ENCODE results near the gene TMED9.

TMED9 gene

DNA sequence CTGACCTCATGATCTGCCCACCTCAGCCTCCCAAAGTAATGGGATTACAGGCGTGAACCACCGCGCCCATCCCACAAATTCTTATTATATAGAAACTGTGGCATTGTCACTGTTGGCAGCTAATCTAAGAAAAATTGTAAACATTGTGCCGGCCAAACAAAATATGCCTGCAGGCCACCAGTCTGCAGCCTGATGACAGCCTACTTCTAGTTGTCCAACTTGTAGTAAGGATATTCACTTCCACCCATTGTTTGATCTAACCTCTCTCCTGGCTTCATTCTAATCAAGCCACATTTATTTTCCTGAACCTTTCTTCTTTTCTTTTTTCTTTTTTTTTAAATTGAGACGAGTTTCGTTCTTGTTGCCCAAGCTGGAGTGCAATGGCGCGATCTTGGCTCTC lies 13.7 kb upstream of the TMED9 start:
- no peak for DNase-seq (ENCODE audit: low read depth in 2 of 2)

GRCh38 chr5:177588413-177588909 lies 3.5 kb upstream of the TMED9 start:
- no peak for DNase-seq (ENCODE audit: low read depth in 2 of 2)

DNA sequence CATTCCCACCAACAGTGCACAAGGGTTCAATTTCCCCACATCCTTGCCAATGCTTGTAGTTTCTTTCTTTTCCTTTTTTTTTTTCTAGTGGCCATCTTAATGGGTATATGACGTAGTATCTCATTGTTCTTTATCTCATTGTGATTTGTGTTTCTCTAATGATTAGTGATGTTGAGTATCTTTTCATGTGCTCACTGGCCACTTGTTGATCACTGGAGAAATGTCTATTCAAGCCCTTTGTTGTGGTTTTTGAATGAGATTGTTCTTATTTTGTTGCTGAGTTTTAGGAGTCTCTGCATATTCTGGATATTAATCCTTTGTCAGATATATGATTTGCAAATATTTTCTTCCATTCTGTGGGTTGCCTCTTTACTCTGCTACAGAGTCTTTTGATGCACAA lies 1.6 kb upstream of the TMED9 start:
- no peak for DNase-seq (ENCODE audit: low read depth in 2 of 2)

DNA sequence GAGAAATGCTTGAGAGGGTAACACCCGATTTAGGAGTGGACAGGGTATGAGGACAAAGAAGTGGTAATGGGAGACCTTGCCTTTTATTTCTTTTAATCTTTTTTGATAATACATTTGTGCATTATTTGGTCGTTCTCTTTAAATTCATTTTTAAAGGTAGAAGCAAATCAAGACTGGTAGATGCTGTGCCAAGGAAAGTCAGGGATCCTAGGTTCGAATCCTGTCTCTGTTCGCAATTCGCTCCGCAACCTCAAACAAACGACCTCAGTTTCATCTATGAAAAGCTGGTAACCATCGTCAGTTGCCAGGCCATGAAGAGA lies 353 bp upstream of the TMED9 start:
- DNase-seq (ENCODE audit: low read depth in 2 of 2): no peak

DNA sequence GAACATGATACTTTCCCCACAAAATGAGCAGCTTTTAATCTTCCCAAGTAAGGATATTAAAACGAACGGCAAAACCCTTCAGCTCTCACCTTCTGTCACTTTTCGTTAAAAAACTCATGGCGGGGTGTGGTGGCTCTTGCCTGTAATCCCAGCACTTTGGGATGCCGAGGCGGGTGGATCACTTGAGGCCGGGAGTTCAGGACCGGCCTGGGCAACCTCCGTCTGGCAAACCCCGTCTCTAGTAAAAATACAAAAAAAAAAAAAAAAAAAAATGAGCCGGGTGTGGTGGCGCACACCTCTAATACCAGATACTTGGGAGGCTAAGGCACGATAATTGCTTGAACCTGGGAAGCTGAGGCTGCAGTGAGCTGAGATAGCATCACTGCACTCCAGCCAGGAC lies 902 bp downstream of the TMED9 start:
- no peak for DNase-seq (ENCODE audit: low read depth in 2 of 2)

GRCh38 chr5:177593511-177593910 lies 1.5 kb downstream of the TMED9 start:
- DNase-seq (ENCODE audit: low read depth in 2 of 2): no peak

DNA sequence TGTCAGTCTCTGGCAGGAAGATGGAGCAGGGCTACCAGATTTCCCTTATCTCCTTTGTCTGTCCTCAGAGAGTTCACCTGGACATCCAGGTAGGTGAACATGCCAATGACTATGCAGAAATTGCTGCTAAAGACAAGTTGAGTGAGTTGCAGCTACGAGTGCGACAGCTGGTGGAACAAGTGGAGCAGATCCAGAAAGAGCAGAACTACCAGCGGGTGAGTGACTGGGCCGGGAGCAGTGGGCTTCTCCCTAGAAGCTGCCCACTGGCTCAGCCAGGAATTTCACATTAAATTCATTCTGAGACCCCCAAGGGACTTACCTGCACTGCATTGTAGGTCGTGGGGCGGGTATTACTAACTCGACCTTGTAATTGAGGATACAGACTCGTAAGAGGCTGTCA lies 2.1 kb downstream of the TMED9 start:
- no peak for DNase-seq (ENCODE audit: low read depth in 2 of 2)

DNA sequence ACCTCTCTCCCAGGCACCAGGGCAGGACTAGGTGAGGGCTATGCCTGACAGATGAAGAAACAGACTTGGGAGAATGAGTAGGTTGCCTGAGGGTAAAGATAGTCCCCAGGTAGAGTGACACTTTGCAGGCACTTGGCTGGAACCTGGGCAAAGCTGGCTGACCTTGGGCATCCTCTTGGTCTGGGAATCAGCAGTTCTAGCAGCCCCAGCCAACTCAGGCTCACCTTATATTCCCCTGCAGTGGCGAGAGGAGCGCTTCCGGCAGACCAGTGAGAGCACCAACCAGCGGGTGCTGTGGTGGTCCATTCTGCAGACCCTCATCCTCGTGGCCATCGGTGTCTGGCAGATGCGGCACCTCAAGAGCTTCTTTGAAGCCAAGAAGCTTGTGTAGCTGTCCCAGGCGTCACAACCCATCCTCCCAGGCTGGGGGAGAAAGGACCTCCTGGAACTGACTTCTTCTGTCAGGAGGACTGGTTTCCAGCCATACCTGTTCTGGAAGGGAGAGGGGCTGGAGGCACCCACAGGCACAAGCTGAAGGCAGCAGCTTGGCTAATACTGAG lies 3.1 kb downstream of the TMED9 start:
- DNase-seq (ENCODE audit: low read depth in 2 of 2): no peak

DNA sequence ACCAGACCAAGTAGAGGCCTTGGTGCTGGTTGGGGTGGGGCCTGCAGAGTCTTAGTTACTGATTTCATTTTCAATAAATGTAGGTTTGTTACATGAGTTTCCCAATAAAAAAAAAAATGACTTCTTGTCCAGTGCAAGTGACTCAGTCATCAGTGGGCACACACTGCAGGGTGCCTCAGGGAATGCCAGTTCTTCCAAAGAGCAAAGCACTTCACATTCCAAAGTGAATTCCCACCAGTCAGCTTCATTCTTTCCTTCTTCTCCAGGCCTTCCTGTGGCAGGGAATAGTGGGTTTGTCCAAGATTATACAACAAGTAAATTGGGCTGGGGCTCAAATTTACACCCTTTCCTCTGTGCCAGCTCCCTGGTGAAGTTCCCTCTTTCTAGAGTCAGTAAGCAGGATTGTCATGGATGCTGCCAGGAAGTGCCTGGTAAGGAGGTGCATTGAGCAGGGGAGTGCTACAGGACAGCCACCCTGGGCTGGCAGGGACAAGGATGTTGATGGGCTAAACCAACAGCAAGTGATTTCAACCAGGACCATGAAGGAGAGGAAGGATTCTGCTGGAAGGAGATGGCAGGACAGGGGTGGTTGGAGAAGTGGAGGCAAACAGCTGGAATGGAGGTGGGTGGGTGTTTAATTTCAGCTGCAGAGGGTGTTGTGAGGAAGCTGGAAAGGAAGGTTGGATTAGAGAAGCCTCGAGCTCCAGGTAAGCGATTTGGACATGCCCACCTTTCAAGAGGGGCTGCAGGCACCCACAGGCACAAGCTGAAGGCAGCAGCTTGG lies 4.2 kb downstream of the TMED9 start:
- DNase-seq (ENCODE audit: low read depth in 2 of 2): no peak

- DNase-seq (ENCODE audit: low read depth in 2 of 2): no peak
These were observed 4.8 kb downstream of the TMED9 start for GRCh38 chr5:177596775-177597238.

DNA sequence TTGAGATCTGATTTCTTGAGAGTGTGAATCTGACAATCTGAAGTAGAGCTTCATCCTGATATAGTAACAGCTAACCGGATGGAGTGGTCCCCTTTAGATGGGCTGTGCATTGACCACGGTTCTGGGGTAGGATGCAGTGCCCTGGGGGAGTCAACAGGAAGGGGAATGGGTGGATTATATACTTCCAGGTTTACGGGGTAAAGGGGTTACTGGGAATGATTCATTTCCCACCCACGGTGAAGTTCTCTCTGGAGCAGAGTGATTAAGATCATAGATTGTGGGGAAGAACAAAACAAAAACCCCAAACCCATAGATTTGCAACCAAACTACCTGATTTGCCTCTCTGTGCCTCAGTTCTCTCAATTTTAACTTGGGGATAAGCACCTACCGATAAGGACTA lies 6.5 kb downstream of the TMED9 start:
- no peak for DNase-seq (ENCODE audit: low read depth in 2 of 2)

- DNase-seq (ENCODE audit: low read depth in 2 of 2): peak; percentile 68 to 85
These were observed 7.9 kb downstream of the TMED9 start, which contains the start of gene B4GALT7 for GRCh38 chr5:177599731-177600507. Gene B4GALT7, plus strand, starts transcription at chr5:177600132. Its CDS starts 79 bp downstream, at chr5:177600211.

DNA sequence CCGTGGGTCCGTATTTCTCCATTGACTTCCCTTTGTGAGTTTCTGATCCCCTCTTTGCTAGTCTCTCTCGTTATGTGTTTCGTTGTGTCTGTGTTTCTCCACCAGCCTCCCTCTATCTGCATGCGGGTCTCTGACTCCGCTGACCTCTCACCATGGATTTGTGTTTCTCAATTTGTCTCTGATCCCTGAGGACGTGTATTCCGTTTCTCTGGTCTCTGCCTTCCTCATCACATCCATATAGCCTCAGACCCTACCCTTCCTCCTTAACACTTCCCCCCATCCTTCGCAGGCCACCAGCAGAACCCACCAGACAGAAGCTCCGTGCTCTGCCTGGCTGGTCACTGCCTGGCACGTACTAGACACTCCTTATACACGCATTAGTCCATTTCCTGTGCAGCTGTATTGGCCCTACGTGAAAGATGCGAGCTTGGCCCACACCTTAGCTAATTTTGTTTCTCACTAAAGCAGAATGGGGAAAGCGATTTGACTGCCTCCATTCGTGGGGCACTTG lies 8.6 kb downstream of the TMED9 start:
- no peak for DNase-seq (ENCODE audit: low read depth in 2 of 2)

DNA sequence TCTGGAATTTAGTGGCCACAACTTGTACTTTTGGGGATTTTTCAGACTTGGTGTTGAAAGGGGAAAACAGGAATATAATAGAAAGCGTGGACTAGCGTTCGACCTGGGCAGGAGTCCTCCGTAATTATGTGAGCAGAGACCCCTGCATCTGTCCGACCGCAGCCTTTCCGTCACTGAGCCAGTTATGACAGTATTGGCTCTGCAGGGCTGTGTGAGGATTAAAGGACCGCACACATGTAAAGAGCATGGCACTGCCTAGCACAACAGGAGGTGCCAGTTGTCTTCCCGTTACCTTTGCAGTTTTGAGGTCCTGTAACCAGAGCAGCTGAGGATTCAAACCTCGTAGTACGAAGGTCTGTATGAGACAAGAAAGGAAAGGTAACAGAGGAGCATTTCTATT lies 9.1 kb downstream of the TMED9 start:
- no peak for DNase-seq (ENCODE audit: low read depth in 2 of 2)

- DNase-seq (ENCODE audit: low read depth in 2 of 2): no peak
These were observed 9.8 kb downstream of the TMED9 start for GRCh38 chr5:177601577-177602457.

GRCh38 chr5:177602458-177602830 lies 10.4 kb downstream of the TMED9 start:
- DNase-seq (ENCODE audit: low read depth in 2 of 2): no peak

DNA sequence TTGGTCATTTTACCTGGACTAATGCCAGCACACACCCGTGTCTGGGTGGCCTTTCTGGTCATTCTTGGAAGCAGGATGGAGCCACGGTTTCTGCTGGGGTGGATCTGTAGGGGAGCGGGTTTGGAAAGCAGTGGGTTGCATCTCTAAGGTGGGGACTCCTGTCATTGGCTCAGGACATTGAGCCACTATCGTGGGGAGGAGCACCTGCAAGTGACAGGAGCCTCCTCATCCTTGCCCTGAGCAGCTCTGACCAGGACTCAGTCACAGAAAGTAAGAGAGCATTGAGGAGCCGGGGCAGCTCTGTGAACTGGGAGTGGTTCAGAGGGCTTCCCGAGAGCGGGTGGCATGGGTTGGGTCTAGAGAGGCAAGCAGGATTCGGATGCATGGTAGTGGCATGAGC lies 11.6 kb downstream of the TMED9 start:
- no peak for DNase-seq (ENCODE audit: low read depth in 2 of 2)

DNA sequence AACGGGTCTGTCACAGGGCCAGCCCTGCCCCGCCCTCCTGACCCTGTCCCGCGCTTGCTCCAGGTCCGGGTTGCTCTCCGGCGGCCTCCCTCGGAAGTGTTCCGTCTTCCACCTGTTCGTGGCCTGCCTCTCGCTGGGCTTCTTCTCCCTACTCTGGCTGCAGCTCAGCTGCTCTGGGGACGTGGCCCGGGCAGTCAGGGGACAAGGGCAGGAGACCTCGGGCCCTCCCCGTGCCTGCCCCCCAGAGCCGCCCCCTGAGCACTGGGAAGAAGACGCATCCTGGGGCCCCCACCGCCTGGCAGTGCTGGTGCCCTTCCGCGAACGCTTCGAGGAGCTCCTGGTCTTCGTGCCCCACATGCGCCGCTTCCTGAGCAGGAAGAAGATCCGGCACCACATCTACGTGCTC lies 12.1 kb downstream of the TMED9 start:
- no peak for DNase-seq (ENCODE audit: low read depth in 2 of 2)

DNA sequence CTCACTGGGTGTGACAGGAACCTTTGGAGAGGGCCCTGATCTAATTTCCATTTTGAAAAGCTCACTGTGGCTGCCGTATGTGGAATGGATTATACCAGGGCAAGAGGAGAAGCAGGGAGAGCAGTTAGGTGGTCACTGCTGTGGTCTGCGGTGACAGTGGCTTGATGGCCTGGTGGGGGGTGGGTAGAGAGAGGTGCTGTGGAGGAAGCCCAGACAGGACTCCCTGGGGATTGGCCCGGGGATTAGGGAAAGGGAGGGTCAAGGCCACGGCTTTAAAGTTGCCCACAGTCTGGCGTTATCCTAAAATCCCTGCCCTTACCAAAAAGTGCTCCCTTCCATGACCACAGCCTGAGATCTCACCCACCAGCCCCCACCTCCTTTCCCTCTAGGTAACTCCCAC lies 12.7 kb downstream of the TMED9 start:
- no peak for DNase-seq (ENCODE audit: low read depth in 2 of 2)

- no peak for DNase-seq (ENCODE audit: low read depth in 2 of 2)
These were observed 13.1 kb downstream of the TMED9 start for GRCh38 chr5:177605078-177605477.

GRCh38 chr5:177605667-177606066 lies 13.7 kb downstream of the TMED9 start:
- no peak for DNase-seq (ENCODE audit: low read depth in 2 of 2)
